Measurements from ENCODE around the gene NPHP4. TPM values are rescaled to one million over a fixed set of nuclear protein-coding genes. Genes with fewer than 3 reads are reported as not detected.

NPHP4 gene
- total RNA-seq, 1 donor from 2014 or later = 12.8 TPM

DNA sequence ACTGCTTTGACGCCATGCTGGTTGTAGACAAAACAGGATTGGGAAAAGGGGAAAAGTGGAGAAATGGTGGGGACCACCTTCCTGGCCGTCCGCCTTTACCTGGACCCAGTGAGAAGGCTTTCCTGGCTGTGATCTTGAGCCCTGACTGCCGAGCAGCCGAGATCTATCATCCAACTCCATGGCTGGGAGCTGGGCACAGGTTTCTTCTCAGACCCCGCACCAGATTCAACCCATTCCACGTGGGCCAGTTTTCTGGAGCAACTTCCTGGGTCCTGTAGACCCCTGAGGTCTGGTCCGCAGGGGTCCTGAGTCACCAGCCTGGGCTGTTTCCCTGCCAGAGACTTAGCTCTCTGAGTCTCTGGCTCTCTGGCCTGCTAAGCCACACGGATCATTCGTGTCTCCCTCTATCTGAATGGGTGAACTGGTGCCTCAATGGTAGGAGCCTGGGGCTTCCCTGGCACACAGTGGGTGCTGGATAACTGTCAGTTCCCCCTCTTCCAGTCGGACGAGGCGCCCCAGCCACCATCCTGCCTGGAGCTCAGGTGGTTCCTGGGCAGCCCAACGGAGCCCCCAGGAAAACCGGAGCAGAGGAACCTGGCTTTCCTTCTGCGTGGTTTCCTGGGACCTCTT, 4.5 kb upstream of the NPHP4 start:
- Mint-ChIP-seq H3K4me1 (ENCODE audit: unreplicated experiment) (peaks cover 11% of the 10 kb centered on the region), H3K27ac (ENCODE audit: unreplicated experiment) (no peak overlapping the region), H3K36me3 (ENCODE audit: unreplicated experiment) (no peaks in the 10 kb centered on the region), H3K4me3 (ENCODE audit: unreplicated experiment) (no peak overlapping the region), H3K9me3 (ENCODE audit: unreplicated experiment) (no peaks in the 10 kb centered on the region), H3K27me3 (ENCODE audit: unreplicated experiment) (no peaks in the 10 kb centered on the region)
- no peak for DNase-seq (ENCODE audit: extremely low spot score, unreplicated experiment)
- TF ChIP-seq, protein P1, sequence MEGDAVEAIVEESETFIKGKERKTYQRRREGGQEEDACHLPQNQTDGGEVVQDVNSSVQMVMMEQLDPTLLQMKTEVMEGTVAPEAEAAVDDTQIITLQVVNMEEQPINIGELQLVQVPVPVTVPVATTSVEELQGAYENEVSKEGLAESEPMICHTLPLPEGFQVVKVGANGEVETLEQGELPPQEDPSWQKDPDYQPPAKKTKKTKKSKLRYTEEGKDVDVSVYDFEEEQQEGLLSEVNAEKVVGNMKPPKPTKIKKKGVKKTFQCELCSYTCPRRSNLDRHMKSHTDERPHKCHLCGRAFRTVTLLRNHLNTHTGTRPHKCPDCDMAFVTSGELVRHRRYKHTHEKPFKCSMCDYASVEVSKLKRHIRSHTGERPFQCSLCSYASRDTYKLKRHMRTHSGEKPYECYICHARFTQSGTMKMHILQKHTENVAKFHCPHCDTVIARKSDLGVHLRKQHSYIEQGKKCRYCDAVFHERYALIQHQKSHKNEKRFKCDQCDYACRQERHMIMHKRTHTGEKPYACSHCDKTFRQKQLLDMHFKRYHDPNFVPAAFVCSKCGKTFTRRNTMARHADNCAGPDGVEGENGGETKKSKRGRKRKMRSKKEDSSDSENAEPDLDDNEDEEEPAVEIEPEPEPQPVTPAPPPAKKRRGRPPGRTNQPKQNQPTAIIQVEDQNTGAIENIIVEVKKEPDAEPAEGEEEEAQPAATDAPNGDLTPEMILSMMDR (IDR thresholded peaks at IDR 0.05) = no peak

DNA sequence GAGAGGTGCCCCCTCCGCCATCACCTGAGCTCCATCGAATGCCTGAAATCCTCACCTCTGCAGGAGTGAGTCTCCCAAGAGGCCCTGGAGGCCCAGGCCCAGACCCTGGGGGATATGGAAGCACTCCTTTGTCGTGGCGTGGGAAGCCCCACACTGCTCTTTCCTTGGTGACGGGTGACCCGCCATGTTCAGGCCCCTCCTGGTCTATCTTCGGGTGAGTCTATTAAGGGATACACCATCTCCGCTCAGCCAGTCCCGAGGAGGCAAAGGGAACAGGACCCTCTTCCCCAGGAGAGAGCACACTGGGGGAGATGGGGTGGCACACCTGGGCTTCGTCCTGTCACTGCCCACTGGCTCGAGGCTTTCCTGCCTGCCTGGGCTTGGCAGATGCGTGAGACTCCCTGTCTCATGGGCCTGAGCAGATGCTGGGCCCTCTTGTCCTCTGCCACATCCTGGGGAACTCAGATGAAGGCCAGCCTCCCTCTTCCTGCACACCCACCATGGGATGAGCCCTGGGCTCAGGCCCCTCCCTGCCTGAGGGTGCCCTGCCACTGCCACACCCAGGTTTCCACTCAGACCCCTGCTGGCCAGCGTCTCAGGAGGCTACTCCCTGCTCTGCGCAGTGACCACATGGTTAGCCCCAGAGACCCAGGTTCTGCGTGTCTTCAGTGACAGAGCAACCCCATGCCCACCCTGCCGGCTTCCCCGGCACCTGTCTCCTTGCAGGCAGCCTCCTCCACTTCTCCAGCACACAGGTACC, 3.8 kb upstream of the NPHP4 start:
- Mint-ChIP-seq H3K4me3 (ENCODE audit: unreplicated experiment) (no peak overlapping the region), H3K9me3 (ENCODE audit: unreplicated experiment) (no peaks in the 10 kb centered on the region), H3K36me3 (ENCODE audit: unreplicated experiment) (no peaks in the 10 kb centered on the region), H3K27me3 (ENCODE audit: unreplicated experiment) (no peaks in the 10 kb centered on the region), H3K27ac (ENCODE audit: unreplicated experiment) (no peak overlapping the region), H3K4me1 (ENCODE audit: unreplicated experiment) (peaks cover 12% of the 10 kb centered on the region)
- no peak for DNase-seq (ENCODE audit: extremely low spot score, unreplicated experiment)
- TF ChIP-seq, protein P1 (IDR thresholded peaks at IDR 0.05) = no peak

DNA sequence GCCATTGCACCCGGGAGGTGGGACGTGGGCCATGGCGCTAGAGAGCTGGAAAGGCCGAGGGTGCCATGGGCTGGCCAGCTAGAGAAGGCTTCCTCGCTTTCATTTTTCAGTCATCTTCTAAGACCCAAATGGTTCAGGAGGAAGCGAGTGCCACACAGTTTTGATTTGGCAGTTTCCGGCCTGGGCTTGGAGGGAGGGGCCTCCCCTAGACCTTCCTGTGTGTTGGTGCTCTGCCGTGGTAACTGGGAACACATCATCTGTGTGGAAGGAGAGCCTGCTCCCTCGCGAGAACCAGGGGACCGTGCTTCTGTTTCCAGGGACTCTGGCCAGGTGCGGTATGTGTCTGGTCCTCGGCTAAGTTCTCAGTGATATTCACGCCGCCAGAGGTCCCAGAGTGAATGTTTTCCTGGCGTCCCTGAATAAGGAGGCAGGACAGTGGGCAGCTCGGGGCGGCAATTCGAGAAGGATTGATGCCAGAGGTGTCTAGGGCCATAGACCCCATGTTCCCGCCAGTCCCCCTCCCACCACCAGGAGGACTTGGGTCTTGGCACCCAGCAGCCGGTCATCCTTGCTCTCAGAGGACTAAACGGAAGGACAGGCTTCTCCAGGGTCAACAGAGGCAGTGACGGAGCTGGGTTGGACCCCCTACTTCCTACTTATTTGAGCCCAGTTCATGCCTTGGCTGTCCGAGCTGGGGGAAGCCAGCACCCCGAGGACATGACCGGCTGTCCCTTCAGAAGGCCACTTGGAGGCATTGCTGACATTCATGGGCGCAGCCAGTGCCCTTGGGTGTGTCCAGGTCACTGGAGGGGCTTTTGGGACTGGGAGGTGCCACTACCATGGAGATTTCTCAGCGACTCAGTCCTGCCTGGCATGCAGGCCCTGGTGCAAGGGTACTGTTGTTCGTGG, 2.7 kb upstream of the NPHP4 start:
- Mint-ChIP-seq H3K36me3 (ENCODE audit: unreplicated experiment) (no peaks in the 10 kb centered on the region), H3K9me3 (ENCODE audit: unreplicated experiment) (no peaks in the 10 kb centered on the region), H3K27ac (ENCODE audit: unreplicated experiment) (no peak overlapping the region), H3K4me1 (ENCODE audit: unreplicated experiment) (peaks cover 18% of the 10 kb centered on the region), H3K27me3 (ENCODE audit: unreplicated experiment) (no peaks in the 10 kb centered on the region), H3K4me3 (ENCODE audit: unreplicated experiment) (no peak overlapping the region)
- TF ChIP-seq, protein P1 (IDR thresholded peaks at IDR 0.05) = no peak
- DNase-seq (ENCODE audit: extremely low spot score, unreplicated experiment) = no peak

GRCh38 chr1:5993556-5994491, 1.6 kb upstream of the NPHP4 start:
- Mint-ChIP-seq H3K4me1 (ENCODE audit: unreplicated experiment) (peaks cover 18% of the 10 kb centered on the region), H3K4me3 (ENCODE audit: unreplicated experiment) (peak overlapping the region; percentile 84), H3K27me3 (ENCODE audit: unreplicated experiment) (no peaks in the 10 kb centered on the region), H3K27ac (ENCODE audit: unreplicated experiment) (no peak overlapping the region), H3K9me3 (ENCODE audit: unreplicated experiment) (no peaks in the 10 kb centered on the region), H3K36me3 (ENCODE audit: unreplicated experiment) (no peaks in the 10 kb centered on the region)
- TF ChIP-seq, protein P1 (IDR thresholded peaks at IDR 0.05) = no peak
- no peak for DNase-seq (ENCODE audit: extremely low spot score, unreplicated experiment)
